Ecto neural progenitor cell (in vitro differentiated cells): ENCODE data around the gene CETN3.
"Not testable (repeated sequence)": the region's sequence is repeated elsewhere in the genome, so short reads cannot be mapped to it uniquely, and the experiment has no call there.

Experiments
- DNase-seq: peaks from one replicate; pipeline ENCODE4 v3.0.0-alpha.2; 2018; ENCODE audit warnings: low spot score

The CETN3 gene

GRCh38 chr5:90381213-90381929 is 28.2 kb downstream of the CETN3 start:
- DNase-seq = no peak

GRCh38 chr5:90379652-90380051 is 29.9 kb downstream of the CETN3 start:
- no peak for DNase-seq

DNA sequence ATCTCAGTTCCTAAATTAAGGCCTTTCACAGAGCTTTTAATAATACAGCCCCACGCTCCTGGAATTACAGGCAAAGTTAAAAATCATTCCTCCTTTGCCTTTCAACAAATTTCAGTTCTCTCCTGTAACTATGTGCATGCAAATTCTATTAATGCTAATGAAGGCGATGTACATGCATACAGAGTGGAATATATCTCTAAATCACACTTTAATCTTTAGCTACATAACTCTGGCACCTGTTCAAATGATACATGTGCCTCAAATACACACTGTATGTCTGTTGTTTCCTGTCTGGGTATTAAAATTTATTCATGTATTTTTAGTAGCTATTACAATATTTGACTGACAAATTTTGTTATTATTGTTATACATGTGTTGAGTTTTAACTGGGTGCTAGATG is 30.8 kb downstream of the CETN3 start:
- no peak for DNase-seq

DNA sequence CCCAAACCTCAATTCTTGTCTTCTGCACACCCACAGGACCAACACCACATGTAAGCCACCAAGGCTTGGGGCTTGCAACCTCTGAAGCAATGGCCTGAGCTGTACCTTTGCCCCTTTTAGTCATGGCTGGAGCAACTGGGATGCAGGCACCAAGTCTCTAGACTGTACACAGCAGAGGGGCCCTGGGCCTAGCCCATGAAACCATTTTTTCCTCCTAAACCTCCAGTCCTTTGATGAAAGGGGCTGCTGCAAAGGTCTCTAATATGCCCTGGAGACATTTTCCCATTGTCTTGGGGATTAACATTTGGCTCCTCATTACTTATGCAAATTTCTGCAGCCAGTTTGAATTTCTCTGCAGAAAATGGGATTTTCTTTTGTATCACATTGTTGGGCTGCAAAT is 38.3 kb downstream of the CETN3 start:
- not testable (repeated sequence) for DNase-seq

- DNase-seq = no peak
Observed at GRCh38 chr5:90368454-90369246, 40.9 kb downstream of the CETN3 start.

GRCh38 chr5:90367879-90368278 is 41.7 kb downstream of the CETN3 start:
- no peak for DNase-seq

GRCh38 chr5:90366948-90367347 is 42.6 kb downstream of the CETN3 start:
- DNase-seq = no peak

DNA sequence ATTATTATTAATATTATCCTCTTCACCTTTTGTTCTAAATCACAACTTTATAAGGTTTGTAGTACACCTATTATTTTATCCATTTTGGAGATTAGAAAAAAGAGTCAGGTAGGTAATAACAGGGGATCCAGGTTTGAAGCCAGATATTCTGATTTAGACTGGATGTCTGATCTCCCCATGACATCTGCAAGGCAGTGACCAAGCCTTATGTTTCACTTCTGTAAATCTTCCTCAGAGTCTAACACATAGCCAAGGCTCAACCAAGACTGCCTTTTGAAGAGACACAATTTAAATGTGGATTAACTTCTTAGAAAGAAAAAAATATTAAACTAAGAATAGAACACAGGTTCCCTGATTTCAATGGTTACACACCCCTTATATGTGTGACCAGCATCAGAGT is 44.2 kb downstream of the CETN3 start:
- DNase-seq = no peak

GRCh38 chr5:90359073-90359920 is 50.3 kb downstream of the CETN3 start:
- no peak for DNase-seq

DNA sequence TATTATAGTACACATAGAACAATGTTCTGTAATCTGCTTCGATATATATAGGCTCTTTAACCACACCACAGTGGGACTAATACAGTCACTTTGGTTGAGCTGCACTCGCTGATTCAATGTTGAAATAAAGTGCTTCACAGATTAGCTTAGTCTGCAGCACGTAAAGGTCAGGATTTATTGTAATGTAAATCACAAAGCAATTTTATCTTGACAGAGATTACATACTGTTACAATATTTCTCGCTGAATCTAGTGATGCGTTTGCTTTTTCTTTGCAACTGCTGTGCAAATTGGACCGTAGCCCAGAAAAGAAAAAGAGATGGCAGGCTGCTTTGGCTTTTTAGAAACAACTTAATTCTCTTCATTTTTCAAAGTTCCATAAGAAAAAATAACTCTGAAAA is 52.9 kb downstream of the CETN3 start:
- no peak for DNase-seq

DNA sequence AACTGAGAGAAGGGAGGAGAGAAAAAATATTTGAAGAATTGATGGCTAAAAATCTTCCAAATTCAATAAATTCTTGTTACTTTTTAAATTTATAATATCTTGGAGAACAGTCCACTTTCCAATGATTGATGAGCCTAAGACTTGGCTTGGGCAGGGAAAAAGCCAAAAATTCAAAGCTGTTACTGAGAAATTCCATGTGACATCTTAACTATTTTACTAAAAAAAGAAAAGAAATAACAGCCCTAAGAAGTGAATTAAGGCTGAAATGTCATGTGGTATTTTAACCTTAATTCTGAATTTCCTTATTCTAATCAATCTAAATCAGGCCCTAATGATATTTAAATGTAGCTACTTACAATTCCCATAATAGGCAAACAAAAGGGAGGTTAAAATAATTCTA is 53.4 kb downstream of the CETN3 start:
- no peak for DNase-seq

DNA sequence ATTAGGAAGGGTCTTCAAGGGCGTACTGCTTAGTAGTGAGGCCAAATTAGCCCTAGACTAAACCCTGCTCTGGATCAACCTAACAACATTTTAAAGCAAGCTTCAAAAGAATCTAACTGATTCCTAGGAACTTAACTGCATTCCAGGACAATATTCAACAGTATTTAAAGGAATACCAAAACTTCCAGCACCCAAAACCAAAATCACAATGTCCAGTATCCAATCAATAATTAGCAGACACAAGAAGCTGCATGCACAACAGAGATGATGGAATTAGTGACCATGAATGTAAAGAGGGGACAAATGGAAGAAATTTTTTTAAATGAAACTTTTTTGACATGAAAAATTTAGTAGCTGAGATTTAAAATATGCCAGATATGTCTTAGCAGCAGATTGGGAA is 53.9 kb downstream of the CETN3 start:
- DNase-seq = no peak

- no peak for DNase-seq
Observed at GRCh38 chr5:90353254-90353653, 56.3 kb downstream of the CETN3 start.

DNA sequence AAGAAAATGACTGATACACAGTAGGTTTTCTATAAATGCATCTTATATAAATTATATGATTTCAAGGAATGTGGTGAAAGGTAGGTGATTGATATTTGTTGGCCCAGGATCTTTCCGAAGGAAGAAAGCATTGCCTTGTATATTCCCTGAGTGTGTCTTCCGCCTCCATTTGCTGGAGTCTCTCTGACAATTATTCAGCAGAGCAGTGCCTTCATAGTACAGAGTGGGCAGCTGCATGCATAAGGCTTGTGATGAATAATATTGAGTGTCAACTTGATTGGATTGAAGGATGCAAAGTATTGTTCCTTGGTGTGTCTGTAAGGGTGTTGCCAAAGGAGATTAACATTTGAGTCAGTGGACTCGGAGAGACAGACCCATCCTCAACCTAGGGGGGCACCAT is 58.5 kb downstream of the CETN3 start:
- no peak for DNase-seq

DNA sequence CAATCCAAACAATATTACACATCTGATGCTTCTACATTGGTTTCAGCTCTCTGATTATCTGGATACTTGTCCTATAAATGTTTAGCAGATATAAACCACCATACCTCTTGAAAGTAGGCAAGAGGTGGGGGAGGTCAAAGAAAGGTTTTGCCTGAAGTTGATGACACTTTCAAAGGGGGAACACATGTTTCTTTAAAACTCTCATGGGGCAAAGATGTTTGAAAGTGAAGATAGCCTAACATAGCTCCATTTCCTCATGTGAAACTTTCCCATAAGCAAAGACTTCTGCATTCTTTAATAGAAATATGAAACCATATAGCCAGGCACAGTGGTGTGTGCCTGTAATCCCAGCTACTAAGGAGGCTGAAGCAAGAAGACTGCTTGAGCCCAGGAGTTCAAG is 62.1 kb downstream of the CETN3 start:
- DNase-seq = no peak

- DNase-seq = no peak
Observed at GRCh38 chr5:90345684-90346083, 63.9 kb downstream of the CETN3 start.

DNA sequence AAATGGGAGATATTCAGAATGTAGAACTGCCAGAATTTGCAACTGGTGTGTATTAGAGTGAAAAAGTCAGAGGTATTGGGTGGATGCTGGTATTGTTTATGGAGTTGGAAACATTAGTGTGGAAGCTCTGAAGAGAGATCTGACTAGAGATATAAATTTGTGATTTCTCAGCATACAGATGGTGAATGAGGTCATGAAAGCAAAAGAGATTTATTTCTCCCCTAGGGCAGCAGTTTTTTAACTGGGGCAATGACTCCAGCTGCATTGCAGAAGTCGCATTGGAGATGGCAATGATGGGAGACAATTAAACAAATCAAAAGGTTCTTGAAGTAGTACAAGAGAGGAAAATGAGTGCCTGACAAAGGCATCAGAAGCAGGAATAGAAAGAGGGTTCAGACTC is 64.9 kb downstream of the CETN3 start:
- DNase-seq = no peak

DNA sequence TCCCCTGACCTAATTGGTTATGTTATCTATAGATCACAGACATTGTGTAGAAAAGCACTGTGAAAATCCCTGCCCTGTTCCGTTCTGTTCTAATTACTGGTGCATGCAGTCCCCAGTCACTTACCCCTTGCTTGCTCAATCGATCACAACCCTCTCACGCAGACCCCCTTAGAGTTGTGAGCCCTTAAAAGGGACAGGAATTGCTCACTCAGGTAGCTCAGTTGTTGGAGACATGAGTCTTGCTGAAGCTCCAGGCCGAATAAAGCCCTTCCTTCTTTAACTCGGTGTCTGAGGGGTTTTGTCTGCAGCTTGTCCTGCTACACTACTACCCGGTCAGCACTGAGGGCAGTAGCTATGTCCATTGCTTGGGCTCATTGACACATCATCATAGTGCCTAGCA is 65.8 kb downstream of the CETN3 start:
- not testable (repeated sequence) for DNase-seq

DNA sequence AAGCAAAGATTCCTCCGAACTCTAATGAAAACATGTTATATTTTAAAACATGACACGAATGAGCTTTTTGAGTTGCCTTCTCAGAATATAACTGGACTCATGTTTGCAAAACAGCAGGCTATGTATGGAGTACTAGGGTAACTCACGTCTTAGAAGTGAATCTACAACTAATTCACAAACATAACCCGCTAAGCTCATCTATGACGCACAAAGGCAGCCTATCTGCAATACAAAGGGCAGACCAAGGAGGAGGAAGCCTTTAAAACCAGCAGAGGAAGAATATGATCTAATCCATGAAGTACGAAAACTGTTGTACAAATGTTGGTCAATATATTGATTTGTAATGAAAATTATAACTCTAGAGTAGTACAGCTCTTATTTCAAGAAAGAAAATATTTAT is 67.0 kb downstream of the CETN3 start:
- no peak for DNase-seq
